ENCODE data around the gene CNGB1.

GRCh38 chr16:57971848-57972247, 920 bp upstream of the CNGB1 start:
- no peak for TF ChIP-seq CTCF (IDR thresholded peaks at IDR 0.05)
- no peak for TF ChIP-seq POLR2A (IDR thresholded peaks at IDR 0.05)
- TF ChIP-seq POLR2AphosphoS5 (IDR thresholded peaks at IDR 0.05) = no peak
- TF ChIP-seq EP300 (IDR thresholded peaks at IDR 0.05; ENCODE audit: low read depth) = no peak
